Heart left ventricle (tissue), 16 donors: ENCODE data around the gene UHRF2. TPM values are rescaled to one million over a fixed set of nuclear protein-coding genes. Genes with fewer than 3 reads are reported as not detected.
A peak's percentile ranks its signal among the peaks of the same experiment; 100 is the strongest.

ENCODE experiments used
- ATAC-seq, 4 donors: fragments of 200-7000 bp; cut with Tn5 transposase; one replicate each; pipeline ENCODE4 v1.9.1; 2020 to 2022; ENCODE audit warnings: moderate library complexity in 4 of 4, mild to moderate bottlenecking in 3 of 4, moderate number of reproducible peaks in 1 of 4
- DNase-seq, 5 donors: peaks; one replicate each; pipeline ENCODE4 v3.0.0-alpha.2; 2020
- H3K27ac ChIP-seq, 12 donors: fragments of 200-600 bp; sonication (generic) in 4 of 12; one replicate each; pipeline versions ENCODE4 v1.5.0 to v1.8.0; 2016 to 2022; ENCODE audit warnings: mild to moderate bottlenecking in 2 of 12
- H3K27me3 ChIP-seq, 9 donors: fragments of 200-600 bp; sonication (generic) in 2 of 9; one replicate each; pipeline versions ENCODE4 v1.5.1 to v1.8.0; 2016 to 2022; ENCODE audit warnings: mild to moderate bottlenecking in 3 of 9
- H3K36me3 ChIP-seq, 9 donors: fragments of 200-600 bp; sonication (generic) in 2 of 9; one replicate each; pipeline versions ENCODE4 v1.5.0 to v1.8.0; 2018 to 2022; ENCODE audit warnings: mild to moderate bottlenecking in 2 of 9
- H3K4me1 ChIP-seq, 12 donors: fragments of 200-600 bp; sonication (generic) in 4 of 12; one replicate each; pipeline versions ENCODE4 v1.5.0 to v1.8.0; 2016 to 2022; ENCODE audit warnings: mild to moderate bottlenecking in 3 of 12
- H3K4me3 ChIP-seq, 12 donors: fragments of 200-600 bp; sonication (generic) in 4 of 12; one replicate each; pipeline versions ENCODE4 v1.5.0 to v1.8.0; 2017 to 2022; ENCODE audit warnings: mild to moderate bottlenecking in 9 of 12, moderate library complexity in 4 of 12
- H3K9me3 ChIP-seq, 12 donors: fragments of 200-600 bp; sonication (generic) in 4 of 12; one replicate each; pipeline versions ENCODE4 v1.5.0 to v1.8.0; 2016 to 2022; ENCODE audit warnings: mild to moderate bottlenecking in 1 of 12
- CTCF ChIP-seq, 12 donors: fragments of 200-600 bp; sonication (generic) in 4 of 12; IDR thresholded peaks; one replicate each; pipeline versions ENCODE4 v1.5.0 to v1.8.0; 2018 to 2022; ENCODE audit warnings: antibody characterized with exemption in 12 of 12, mild to moderate bottlenecking in 5 of 12
- POLR2A ChIP-seq, 2 donors: fragments of 450-650 bp; IDR thresholded peaks; one replicate each; pipeline ENCODE4 v1.6.1; 2017; ENCODE audit warnings: antibody characterized with exemption in 2 of 2, mild to moderate bottlenecking in 2 of 2, moderate library complexity in 2 of 2
- WGBS, 4 donors: extraction: QIAGEN DNeasy Blood & Tissue Kit in 2 of 4; methylation state at CpG; one replicate each; pipeline versions ENCODE4 v1.1.5 to v1.1.7; 2013 to 2018; 5-methylcytosine and 5-hydroxymethylcytosine counted together
- intact Hi-C, 10 donors: fragments of 100-400 bp; cut with DNase I; formaldehyde crosslinking; loops; one replicate each; pipeline versions ENCODE4 v1.11.1 to v1.14.2; 2022
- polyA plus RNA-seq, 2 donors: library from polyadenylated mRNA; stranded (reverse); fragments of 200-250 nt; gene quantifications; one replicate each; pipeline ENCODE4 v1.2.3, GENCODE V29; 2013
- total RNA-seq, 9 donors: library from RNA; depleted of rRNA in 2 of 9; stranded (reverse); fragments of >200 nt in 2 of 9; fragmentation: NEBNext Ultra II Directional in 3 of 9; extraction: Animal tissue kit (Norgen Biotek cat#: 25700) in 3 of 9; gene quantifications; one replicate each; pipeline versions ENCODE4 v1.1.0 to v1.2.4, GENCODE V29; 2016 to 2023
- donor health status: ischemic (EF 13 %, LVEDD 7.1; RV severe dilation, severe dysfunction).
- donor health status: healthy with polysubstance abuse.
- donor health status: DM: no; HTN: yes; CAD: no.
- donor health status: DM: no; HTN: no; CAD: no.
- donor health status: ischemic (EF 25% LVEDD 6.9; RV normal size, moderate dysfunction).
- donor health status: ischemic (EF 25% LVEDD 5.7; RV mildly dilated, moderate dysfunction).
- donor health status: healthy.
- donor health status: DM: yes; HTN: yes; CAD: no.
- donor health status: ischemic (EF 35%, LVEDD 5.7; RV mildly dilated, moderate dysfunction).
- donor health status: nonischemic (EF 11% LVEDD 7.7; RV severe dilation, severe dysfunction).
- donor health status: DM: yes; HTN: yes; CAD: no.
- donor health status: PGD.
- donor health status: ischemic (EF 29% LVEDD 5.4; RV normal size, mild dysfunction).
- donor health status: nonischemic (EF 23%, LVEDD 6.1; RV moderate dilation, normal function).

The UHRF2 gene
- total and polyA plus RNA-seq, 11 donors, result 6.4 to 20.6 (median 14.1) TPM

- DNase-seq (no peak), ATAC-seq (no peak)
- Histone ChIP-seq H3K27me3 (no peaks in the 10 kb centered on the region), H3K27ac (no peak overlapping the region), H3K4me3 (no peak overlapping the region), H3K9me3 (no peaks in the 10 kb centered on the region), H3K4me1 (peaks cover 0 to 12% (median 0%) of the 10 kb centered on the region in 12 donors), H3K36me3 (no peaks in the 10 kb centered on the region)
- WGBS, 4 donors, result 40 to 54% (median 44%) methylated on average over 8 of the region's 8 CpGs
- intact Hi-C loops, result no loop called here
- no peak for TF ChIP-seq CTCF (IDR thresholded peaks at IDR 0.05)
- TF ChIP-seq POLR2A (IDR thresholded peaks at IDR 0.05), result no peak
Observed at GRCh38 chr9:6549106-6549800, 136.3 kb downstream of the UHRF2 start.

GRCh38 chr9:6551136-6551535, 138.1 kb downstream of the UHRF2 start:
- no peak for ATAC-seq
- WGBS, 4 donors, result 47 to 70% (median 64%) methylated on average over 2 of the region's 2 CpGs
- no peak for TF ChIP-seq POLR2A (IDR thresholded peaks at IDR 0.05)
- no peak for TF ChIP-seq CTCF (IDR thresholded peaks at IDR 0.05)
- DNase-seq, result no peak
- no peaks in the 10 kb centered on the region for H3K9me3 ChIP-seq
- peaks cover 0 to 12% (median 0%) of the 10 kb centered on the region in 12 donors for H3K4me1 ChIP-seq
- no peak overlapping the region for H3K27ac ChIP-seq
- H3K4me3 ChIP-seq, result no peak overlapping the region
- intact Hi-C loops, result no loop called here
- H3K27me3 ChIP-seq, result no peaks in the 10 kb centered on the region
- H3K36me3 ChIP-seq, result no peaks in the 10 kb centered on the region

- intact Hi-C loops, result no loop called here
- H3K9me3 ChIP-seq, result no peaks in the 10 kb centered on the region
- WGBS, 4 donors, result 80 to 88% (median 84%) methylated on average over 3 of the region's 3 CpGs
- TF ChIP-seq POLR2A (IDR thresholded peaks at IDR 0.05) (no peak), CTCF (IDR thresholded peaks at IDR 0.05) (no peak)
- DNase-seq (no peak), ATAC-seq (no peak)
- no peaks in the 10 kb centered on the region for H3K36me3 ChIP-seq
- no peaks in the 10 kb centered on the region for H3K27me3 ChIP-seq
- H3K4me1 ChIP-seq, result peaks cover 0 to 12% (median 0%) of the 10 kb centered on the region in 12 donors
- H3K27ac ChIP-seq, result peak overlapping the region in 1 of 12 donors; percentile 28
- H3K4me3 ChIP-seq, result no peak overlapping the region
Observed at GRCh38 chr9:6552033-6552432, 139.0 kb downstream of the UHRF2 start.

GRCh38 chr9:6552498-6553121, 139.6 kb downstream of the UHRF2 start:
- DNase-seq (no peak), ATAC-seq (peak in 2 of 4 donors; percentile 36 to 49)
- 74 to 82% (median 80%) methylated on average over 7 of the region's 7 CpGs for WGBS, 4 donors
- intact Hi-C loops, result no loop called here
- Histone ChIP-seq H3K36me3 (no peaks in the 10 kb centered on the region), H3K4me1 (peaks cover 0 to 12% (median 0%) of the 10 kb centered on the region in 12 donors), H3K27ac (peak overlapping the region in 1 of 12 donors; percentile 28), H3K4me3 (no peak overlapping the region), H3K27me3 (no peaks in the 10 kb centered on the region), H3K9me3 (no peaks in the 10 kb centered on the region)
- TF ChIP-seq POLR2A (IDR thresholded peaks at IDR 0.05), result no peak
- TF ChIP-seq CTCF (IDR thresholded peaks at IDR 0.05), result no peak
